ENCODE results near the gene BAK1. TPM values are rescaled to one million over a fixed set of nuclear protein-coding genes. Genes with fewer than 3 reads are reported as not detected.
"Not testable (repeated sequence)": the region's sequence is repeated elsewhere in the genome, so short reads cannot be mapped to it uniquely, and the experiment has no call there.

BAK1 gene
- total and polyA plus RNA-seq, 2 of the 4 experiments (the other 2 are of a cell fraction): 12.0 to 19.0 TPM

- H2AK5ac ChIP-seq (ENCODE audit: low read depth, low read length); H3K4me2 ChIP-seq (ENCODE audit: low read depth, low read length); H3K4me1 ChIP-seq (ENCODE audit: control insufficient read depth, insufficient read depth, low read length); BruUV-seq (replicated peaks); ATAC-seq (ENCODE audit: low read depth); H2AK9ac ChIP-seq (replicated peaks; ENCODE audit: low read depth, low read length, poor library complexity); H2BK120ac ChIP-seq (ENCODE audit: low read depth, low read length); dilution Hi-C loops (cut with HindIII; ENCODE audit: low sequenced_read_pairs, unreplicated experiment); H3K79me1 ChIP-seq (ENCODE audit: low read depth in 1 of 2, low read length in 2 of 2); H3K56ac ChIP-seq (ENCODE audit: extremely low read depth, insufficient read depth, low read length); H2AFZ ChIP-seq (replicated peaks; ENCODE audit: low read length, poor library complexity); H3K4me3 ChIP-seq (ENCODE audit: insufficient read depth, low read depth, low read length); H4K91ac ChIP-seq (ENCODE audit: insufficient read depth, low read depth, low read length); DNase-seq; H3K9me1 ChIP-seq (ENCODE audit: insufficient read depth, low read length); H3K27ac ChIP-seq (ENCODE audit: insufficient read depth, low read length); CTCF ChIA-PET; H3K14ac ChIP-seq (replicated peaks; ENCODE audit: low read depth, low read length); H4K20me1 ChIP-seq (ENCODE audit: insufficient read depth, low read length); intact Hi-C loops (cut with micrococcal nuclease); POLR2A ChIA-PET (ENCODE audit: unreplicated experiment); H3K27me3 ChIP-seq (ENCODE audit: control insufficient read depth, insufficient read depth, low read length); in situ Hi-C loops (cut with MboI; ENCODE audit: low sequenced_read_pairs); H3K9me3 ChIP-seq (ENCODE audit: control insufficient read depth, insufficient read depth, low read length); H4K5ac ChIP-seq (ENCODE audit: low read depth, low read length); H3K9ac ChIP-seq (ENCODE audit: low read depth, low read length); H2BK15ac ChIP-seq (ENCODE audit: low read depth, low read length); H4K8ac ChIP-seq (ENCODE audit: low read depth in 2 of 2, low read length in 2 of 2); H3K36me3 ChIP-seq (ENCODE audit: control insufficient read depth, insufficient read depth, low read length); H2BK5ac ChIP-seq (ENCODE audit: low read depth, low read length, poor library complexity, severe bottlenecking); H3K4ac ChIP-seq (ENCODE audit: low read depth, low read length); H2BK20ac ChIP-seq (ENCODE audit: low read depth, low read length); H3K18ac ChIP-seq (ENCODE audit: low read depth, low read length); H3K23ac ChIP-seq (ENCODE audit: low read depth, low read length): not testable (repeated sequence)
These were observed 49.5 kb downstream of the BAK1 start for GRCh38 chr6:33530617-33531016.

Small RNA genes within 50 kb of the gene (microRNA-seq; reads per million reads assigned to microRNA genes)
- gene RF00017 (ENCODE audit: insufficient read depth, insufficient read length): not detected

Small RNA genes within 50 kb of the gene (small RNA-seq; reads per million reads assigned to genes)
- 0 reads per million in 5 experiments for gene RF00017

Other genes starting within 250 kb of the BAK1 start
- gene KIFC1, start 188.5 kb downstream of the BAK1 start, total RNA-seq (2012; rRNA removed): 33.9 and 35.3 TPM in 2 replicates
- gene KIFC1, start 188.5 kb downstream of the BAK1 start, polyA plus RNA-seq (2012; rRNA removed): 40.6 and 41.9 TPM in 2 replicates
- 9.0 and 12.2 TPM in 2 replicates for gene PHF1, start 169.3 kb downstream of the BAK1 start, total RNA-seq (2012; rRNA removed)
- 47.2 and 50.8 TPM in 2 replicates for gene PHF1, start 169.3 kb downstream of the BAK1 start, polyA plus RNA-seq (2012; rRNA removed)
- 122 and 136 TPM in 2 replicates for gene CUTA, start 162.2 kb downstream of the BAK1 start, total RNA-seq (2012; rRNA removed)
- 427 and 483 TPM in 2 replicates for gene CUTA, start 162.2 kb downstream of the BAK1 start, polyA plus RNA-seq (2012; rRNA removed)
- 1.4 TPM in 2 replicates for gene SYNGAP1, start 160.2 kb downstream of the BAK1 start, total RNA-seq (2012; rRNA removed)
- 15.3 and 17.0 TPM in 2 replicates for gene SYNGAP1, start 160.2 kb downstream of the BAK1 start, polyA plus RNA-seq (2012; rRNA removed)
- 5.4 and 5.6 TPM in 2 replicates for gene ZBTB9, start 125.7 kb downstream of the BAK1 start, total RNA-seq (2012; rRNA removed)
- 4.7 and 5.9 TPM in 2 replicates for gene ZBTB9, start 125.7 kb downstream of the BAK1 start, polyA plus RNA-seq (2012; rRNA removed)
- 1.6 and 1.7 TPM in 2 replicates for gene ITPR3, start 41.0 kb upstream of the BAK1 start, total RNA-seq (2012; rRNA removed)
- gene ITPR3, start 41.0 kb upstream of the BAK1 start, polyA plus RNA-seq (2012; rRNA removed): 3.7 and 4.1 TPM in 2 replicates
- gene UQCC2, start 131.4 kb upstream of the BAK1 start, total RNA-seq (2012; rRNA removed): 13.8 and 23.1 TPM in 2 replicates
- gene UQCC2, start 131.4 kb upstream of the BAK1 start, polyA plus RNA-seq (2012; rRNA removed): 34.5 and 44.5 TPM in 2 replicates
- 0.18 and 0.28 TPM in 2 replicates for gene IP6K3, start 166.6 kb upstream of the BAK1 start, total RNA-seq (2012; rRNA removed)
- 0.51 and 0.52 TPM in 2 replicates for gene IP6K3, start 166.6 kb upstream of the BAK1 start, polyA plus RNA-seq (2012; rRNA removed)
- 24.4 and 26.5 TPM in 2 replicates for gene LEMD2, start 208.9 kb upstream of the BAK1 start, total RNA-seq (2012; rRNA removed)
- 37.8 and 43.6 TPM in 2 replicates for gene LEMD2, start 208.9 kb upstream of the BAK1 start, polyA plus RNA-seq (2012; rRNA removed)
- not detected in 2 replicates for gene MLN, start 223.7 kb upstream of the BAK1 start, total RNA-seq (2012; rRNA removed)
- not detected in 2 replicates for gene MLN, start 223.7 kb upstream of the BAK1 start, polyA plus RNA-seq (2012; rRNA removed)